Inferior parietal cortex (tissue), 1 donor: ENCODE measurements around the gene FOXP1.

Experiments
- DNase-seq: peaks from one replicate; pipeline ENCODE4 v3.0.0-alpha.2; 2016; ENCODE audit errors: extremely low spot score

FOXP1 gene

GRCh38 chr3:71398157-71398836 is 185.2 kb downstream of the FOXP1 start:
- DNase-seq, result no peak

DNA sequence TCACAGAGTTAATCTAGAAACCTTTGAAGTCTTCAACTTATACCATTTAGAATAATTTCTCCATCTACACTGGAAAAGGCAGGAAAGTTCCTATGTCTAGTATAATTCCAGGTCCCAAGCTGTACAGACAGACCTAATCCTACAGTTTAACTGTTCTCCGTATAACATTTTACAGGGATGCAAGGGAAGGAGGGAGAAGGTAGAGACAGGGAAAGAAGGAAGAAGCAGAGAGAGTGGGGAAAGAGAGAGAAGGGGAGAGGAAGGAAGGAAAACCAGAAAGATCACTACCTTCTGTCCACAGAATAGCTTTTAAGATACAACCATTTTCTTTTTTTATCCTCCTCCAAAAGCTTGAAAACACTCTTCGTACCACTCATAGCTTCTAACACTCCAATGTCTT is 185.8 kb downstream of the FOXP1 start:
- DNase-seq, result no peak

DNA sequence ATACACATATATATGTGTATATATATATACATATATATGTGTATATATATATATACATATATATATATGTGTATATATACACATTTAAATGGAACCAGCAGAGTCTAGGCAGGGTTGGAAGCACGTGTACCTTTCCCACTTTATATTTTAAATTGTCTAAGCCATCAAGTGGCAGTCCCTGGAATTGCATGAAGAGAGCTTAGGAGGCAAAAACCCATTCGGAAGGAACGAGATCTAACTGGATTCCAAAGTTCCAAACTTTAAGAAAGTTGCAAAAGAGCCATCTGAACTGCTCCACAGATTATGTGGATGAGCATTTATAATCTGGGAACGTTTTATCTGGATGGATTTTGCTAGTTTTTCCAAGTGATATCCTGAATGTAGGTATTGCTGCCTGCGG is 186.5 kb downstream of the FOXP1 start:
- peak; percentile 53 for DNase-seq

GRCh38 chr3:71395927-71396695 is 187.4 kb downstream of the FOXP1 start:
- no peak for DNase-seq

DNA sequence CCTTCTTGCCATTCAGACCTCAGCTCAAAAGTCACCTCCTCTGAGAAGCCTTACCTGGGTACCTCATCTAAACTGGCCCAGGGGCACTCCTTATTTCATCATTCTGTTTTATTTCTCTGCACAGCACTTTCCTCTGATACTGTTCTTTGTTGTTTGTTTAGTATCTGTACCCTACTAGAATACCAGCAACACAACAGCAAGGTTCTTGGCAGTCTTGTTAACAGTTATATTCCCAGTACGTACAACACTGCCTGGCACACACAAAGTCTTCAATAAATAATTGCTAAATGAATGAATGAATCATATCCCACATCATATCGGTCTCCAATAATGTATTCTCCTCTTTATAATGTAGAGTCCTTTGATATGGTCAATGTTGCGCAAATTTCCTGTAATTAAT is 188.1 kb downstream of the FOXP1 start:
- DNase-seq, result no peak

DNA sequence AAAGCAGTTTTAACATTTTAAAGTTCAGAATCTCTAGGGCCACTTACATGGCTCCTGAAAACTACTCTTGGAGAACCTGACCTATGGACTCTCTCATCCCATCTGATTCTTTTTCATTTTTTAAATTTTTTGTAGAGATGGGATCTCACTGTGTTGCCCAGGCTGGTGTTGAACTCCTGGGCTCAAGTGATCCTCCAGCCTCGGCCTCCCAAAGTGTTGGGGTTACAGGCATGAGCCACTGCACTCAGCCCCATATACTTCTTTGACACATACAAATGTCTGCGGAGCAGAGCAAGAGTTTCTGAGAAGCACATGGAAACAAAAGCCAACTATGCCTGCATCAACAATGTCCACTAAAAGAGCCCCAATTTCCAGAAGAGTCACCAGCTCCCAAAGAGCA is 189.8 kb downstream of the FOXP1 start:
- DNase-seq, result no peak

DNA sequence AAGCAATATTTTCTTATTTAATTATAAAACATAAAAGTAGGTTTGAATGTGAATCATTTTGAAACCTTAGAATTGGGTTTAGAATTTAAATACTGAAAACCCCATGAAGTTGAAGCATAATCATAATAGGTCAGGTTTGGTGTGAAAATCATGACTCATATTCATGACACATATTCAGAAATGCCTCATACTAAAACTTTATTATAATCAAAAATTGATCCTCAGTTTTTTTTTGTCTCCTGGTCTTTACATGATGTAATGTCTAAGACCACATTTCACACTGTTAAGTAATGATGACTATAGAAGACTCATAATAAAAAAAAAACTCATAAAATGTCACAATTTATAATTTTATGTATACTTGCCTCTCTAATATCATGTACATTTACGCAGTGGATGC is 190.4 kb downstream of the FOXP1 start:
- no peak for DNase-seq

- no peak for DNase-seq
Observed at GRCh38 chr3:71392251-71392650, 191.3 kb downstream of the FOXP1 start.

- no peak for DNase-seq
Observed at GRCh38 chr3:71391361-71391760, 192.2 kb downstream of the FOXP1 start.

DNA sequence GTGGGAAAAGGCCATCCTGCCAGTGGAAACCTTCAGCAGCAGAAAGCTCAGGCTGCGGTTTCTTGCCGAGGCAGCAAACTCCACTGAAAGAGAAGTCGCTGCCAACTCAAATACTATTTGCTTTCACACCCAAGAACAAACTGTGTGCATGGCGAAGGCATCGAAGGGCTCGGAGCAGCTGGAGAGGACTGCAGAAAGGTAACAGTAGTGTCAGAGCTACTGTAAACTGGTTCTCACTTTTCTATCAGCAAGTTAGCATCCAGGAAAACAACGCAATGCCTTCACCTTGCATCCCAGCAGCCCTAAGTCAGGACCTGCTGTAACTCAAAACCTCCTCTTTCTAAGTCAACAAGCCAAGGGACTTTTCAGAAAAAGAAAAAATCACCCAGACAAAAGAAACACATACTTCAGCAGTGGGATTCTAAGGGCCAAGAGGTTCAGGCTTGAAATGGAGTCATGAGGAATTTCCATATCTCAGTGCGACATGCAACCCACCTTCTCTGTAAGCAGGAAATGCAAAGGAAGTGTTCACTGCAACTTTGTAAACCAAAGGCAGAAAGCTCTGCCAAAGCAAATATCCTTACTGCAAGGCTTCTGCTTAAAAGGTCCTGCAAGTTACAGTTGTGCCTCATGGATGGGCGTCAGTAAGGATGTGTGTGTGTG is 193.5 kb downstream of the FOXP1 start:
- DNase-seq, result no peak

DNA sequence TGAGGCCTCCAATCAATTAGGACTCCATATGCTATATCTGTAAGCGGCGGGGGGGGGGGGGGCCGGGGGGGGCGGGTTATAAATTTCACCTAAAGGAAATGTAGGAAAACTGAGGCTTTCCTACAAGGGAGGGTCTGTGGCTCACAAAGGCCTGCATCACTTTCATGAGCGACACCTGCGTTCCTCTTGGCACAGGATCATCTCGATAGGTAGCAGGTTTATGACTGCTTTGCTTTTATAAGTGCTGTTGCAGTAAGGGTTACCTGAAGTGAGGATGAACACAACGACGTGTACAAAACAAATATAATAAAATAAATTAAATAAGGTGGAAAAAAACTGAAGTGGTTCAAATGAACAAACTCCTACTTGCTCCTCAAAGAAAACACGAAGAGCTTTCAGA is 194.3 kb downstream of the FOXP1 start:
- no peak for DNase-seq

GRCh38 chr3:71388535-71389120 is 194.9 kb downstream of the FOXP1 start:
- DNase-seq, result no peak

DNA sequence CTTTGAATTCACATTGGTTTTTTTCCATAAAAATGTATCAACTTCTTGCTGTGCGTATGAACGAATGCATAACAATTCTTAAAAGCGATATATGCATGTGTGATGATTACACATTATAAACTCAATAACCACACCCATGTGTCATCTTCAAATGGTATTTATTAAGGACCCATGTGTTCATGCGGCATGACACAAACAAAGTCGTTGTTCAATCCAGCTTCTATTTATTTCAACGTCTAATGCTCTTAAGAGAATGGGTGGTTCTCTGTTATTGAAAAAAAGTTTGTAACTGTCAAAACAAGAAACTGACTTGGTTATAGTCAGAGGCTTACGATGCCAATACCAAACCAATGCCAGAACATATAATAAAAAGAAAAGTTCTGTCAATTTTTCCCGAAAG is 195.9 kb downstream of the FOXP1 start:
- no peak for DNase-seq

DNA sequence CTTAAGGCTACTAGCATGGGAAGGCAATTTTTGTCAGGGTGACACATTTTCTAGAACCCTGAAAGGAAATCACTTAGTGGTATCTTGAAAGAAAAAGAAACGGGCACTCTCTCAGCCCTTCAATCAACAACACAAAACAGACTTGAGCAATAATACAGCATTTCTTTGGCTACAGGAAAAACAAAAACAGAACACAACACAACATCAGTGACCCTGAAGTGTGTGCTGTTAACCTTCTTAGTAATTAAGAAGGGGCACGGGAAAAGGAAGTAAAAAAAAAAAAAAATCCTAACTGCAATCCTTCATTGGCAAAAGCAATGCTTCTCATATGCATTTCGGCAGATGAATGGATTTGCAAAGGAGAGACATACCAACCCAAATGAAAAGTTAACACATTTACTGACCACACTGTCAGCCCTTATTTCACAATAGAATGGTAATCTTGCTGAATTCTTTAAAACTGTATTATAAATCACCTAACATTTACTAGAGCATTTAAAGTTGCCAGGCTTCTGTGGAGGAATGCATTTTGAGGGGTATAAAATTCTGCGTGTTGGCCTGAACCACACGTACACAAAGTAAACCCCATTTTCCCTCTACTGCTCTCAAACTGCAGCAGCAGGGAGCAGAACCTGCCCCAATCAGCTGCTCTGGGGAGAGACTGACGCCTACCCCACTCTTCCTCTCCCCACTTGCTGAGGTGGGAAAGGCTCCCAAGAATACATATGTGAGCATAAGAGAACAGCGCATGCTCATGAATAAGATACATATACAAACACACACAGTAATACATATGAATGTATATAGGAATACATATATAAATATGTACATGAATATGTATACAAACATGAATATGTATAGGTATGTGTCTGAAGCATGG is 198.5 kb downstream of the FOXP1 start:
- DNase-seq, result no peak

GRCh38 chr3:71384388-71384787 is 199.1 kb downstream of the FOXP1 start:
- DNase-seq, result no peak

- no peak for DNase-seq
Observed at GRCh38 chr3:71380096-71380495, 203.4 kb downstream of the FOXP1 start.

GRCh38 chr3:71378509-71378908 is 205.0 kb downstream of the FOXP1 start:
- DNase-seq, result no peak

- DNase-seq, result no peak
Observed at GRCh38 chr3:71376911-71377310, 206.6 kb downstream of the FOXP1 start.

- no peak for DNase-seq
Observed at GRCh38 chr3:71376503-71376902, 207.0 kb downstream of the FOXP1 start.

GRCh38 chr3:71374582-71374981 is 208.9 kb downstream of the FOXP1 start:
- no peak for DNase-seq

- DNase-seq, result no peak
Observed at GRCh38 chr3:71372911-71373637, 210.5 kb downstream of the FOXP1 start.
